EH (cell line): ENCODE measurements around the gene PHF2.

Experiments
- DNase-seq: peaks from one replicate; pipeline ENCODE4 v3.0.0-alpha.2; 2015; ENCODE audit warnings: low read depth

Gene PHF2

DNA sequence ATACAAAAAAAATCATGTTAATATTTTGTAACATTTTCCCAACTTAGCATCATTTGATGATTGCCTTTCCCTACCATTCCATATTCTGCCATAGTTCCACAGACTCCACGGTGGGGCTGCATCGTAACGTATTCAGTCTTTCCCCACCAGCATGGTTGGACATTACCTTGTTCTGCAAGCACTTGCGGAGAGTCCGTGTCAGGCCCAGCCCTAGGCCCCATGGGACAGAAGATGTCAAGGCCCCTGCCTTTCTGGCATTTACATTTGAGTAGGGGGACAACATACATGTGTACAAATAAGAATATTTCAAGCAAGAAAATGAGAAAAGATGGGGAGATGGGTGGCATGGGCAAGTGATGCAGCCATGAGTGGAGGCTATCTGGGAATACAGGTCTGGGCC, 8.2 kb upstream of the PHF2 start:
- no peak for DNase-seq

DNA sequence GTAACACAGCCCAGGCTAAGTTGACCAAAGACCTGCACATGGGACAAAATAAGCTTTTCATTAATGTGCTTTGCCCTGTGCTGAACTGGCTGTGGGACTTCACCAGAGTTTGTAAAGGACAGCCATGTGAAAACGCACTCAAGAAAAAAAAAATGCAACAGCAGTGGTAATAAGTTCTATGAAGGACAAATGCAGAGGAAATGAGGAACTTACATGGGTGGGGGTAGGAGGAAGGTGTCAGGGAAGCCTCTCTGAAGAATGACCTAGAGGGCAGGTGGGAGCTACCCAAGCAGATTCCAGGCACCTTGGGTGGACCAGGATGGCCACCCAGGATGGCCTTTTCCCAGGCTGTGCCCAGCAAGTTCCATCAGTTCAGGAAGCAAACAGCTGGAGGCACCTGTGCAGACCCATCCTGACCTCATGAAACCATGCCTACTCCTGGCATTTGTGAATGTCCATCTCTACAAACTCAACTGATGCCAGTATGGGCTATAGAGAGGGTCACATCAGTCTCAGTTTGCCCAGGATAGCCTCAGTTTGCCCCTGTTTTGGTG, 6.7 kb upstream of the PHF2 start:
- DNase-seq: no peak

DNA sequence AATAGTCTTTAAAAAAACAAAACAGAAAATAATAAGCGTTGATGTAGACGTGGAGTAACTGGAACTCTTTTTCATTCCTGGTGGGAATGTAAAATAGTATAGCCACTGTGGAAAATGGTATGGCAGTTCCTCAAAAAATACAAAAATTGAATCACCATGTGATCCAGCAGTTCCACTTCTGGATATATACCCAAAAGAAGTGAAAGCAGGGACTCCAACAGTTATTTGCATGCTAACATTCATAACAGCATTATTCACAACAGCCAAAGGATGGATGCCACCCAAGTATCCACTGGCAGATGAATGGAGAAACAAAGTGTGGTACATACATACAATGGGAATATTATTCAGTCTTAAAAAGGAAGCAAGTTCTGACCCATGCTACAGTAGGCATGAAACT, 4.2 kb upstream of the PHF2 start:
- no peak for DNase-seq

DNA sequence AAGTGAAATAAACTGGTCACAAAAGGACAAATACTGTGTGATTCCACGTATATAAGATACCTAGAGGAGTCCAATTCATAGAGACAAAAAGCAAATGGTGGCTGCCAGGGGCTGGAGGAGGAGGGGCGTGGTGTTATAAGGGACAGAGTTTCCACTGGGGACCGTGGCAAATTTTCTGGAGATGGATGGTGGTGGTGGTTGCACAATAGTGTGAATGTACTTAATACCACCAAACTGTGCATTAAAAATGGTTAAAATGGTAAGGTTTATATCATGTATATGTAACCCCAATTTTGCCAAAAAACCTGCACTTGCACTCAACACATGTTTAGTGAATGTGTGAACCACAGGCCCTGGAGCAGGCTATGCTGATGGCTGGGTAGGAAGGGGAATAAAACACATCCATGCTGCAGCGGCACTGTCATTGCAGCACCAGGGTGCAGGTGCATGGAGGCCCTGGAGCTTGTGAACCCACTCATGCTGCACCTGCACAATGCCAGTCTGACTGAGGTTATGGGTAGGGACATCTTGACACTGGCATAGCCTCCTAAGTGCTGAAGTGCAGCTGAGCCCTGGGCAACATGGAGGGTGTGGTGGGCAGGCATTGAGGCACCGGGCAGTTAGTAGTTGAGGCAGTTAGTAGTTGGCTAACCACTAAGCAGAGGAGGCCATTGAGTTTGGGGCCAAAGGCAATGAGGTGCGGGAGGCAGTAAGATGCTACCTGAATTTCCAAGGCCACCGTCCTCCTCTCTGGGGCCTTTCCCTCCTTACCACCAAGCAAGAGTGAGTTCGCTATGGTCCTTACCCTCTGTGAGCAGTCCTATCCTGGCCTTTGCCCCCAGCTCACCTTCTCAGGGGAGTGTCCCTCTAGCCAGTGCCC, 3.5 kb upstream of the PHF2 start:
- DNase-seq: no peak

DNA sequence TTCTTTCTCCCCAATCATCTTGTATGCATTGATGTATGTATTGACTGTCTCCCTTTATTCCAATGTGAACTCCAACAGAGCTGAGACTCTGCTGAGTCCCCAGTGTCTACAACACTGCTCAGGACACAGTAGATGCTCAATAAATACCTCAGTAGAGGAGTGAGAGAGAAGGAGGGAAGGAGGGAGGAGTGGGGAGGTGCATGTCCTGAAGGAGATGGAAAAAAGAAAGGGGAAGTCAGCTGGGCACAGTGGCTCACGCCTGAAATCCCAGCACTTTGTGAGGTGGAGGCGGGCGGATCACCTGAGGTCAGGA, 2.9 kb upstream of the PHF2 start:
- DNase-seq: no peak

DNA sequence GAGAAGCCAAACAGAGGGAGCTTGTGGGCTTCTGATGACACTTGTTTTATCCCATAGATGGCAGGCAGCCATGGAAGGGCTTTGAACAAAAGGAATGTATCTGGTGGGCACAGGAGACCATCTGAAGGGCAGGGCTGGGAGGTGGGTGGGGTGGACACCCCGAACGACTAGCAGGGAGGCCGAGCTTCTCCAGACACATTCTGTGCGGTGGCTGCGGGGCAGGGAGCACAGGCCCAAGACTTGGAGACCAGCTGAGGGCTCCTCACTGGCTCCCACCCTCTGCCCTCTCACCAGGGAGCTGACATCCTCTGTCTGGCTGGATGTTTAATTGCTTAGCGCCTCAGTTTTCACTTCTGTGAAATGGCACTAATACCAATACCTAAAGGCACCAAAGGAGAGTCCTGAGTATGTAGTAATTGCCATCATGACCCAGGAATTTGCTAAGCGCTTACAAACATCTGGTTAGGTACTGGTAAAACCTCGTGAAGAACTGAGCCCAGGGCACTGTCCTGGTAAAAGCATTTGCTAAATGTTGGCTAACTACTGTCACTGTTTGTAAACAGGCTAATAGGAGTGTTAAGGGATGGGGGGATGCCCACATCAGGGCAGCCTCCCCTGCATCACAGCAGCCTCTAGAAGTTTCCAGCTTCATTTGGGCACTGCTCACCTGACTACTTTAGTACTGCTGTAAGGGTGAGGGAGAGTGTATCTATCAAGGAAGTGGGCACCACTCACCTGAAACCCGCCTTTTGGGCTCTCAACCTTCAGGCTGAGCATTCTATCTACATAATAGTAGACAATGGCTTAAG, 2.1 kb upstream of the PHF2 start:
- no peak for DNase-seq

DNA sequence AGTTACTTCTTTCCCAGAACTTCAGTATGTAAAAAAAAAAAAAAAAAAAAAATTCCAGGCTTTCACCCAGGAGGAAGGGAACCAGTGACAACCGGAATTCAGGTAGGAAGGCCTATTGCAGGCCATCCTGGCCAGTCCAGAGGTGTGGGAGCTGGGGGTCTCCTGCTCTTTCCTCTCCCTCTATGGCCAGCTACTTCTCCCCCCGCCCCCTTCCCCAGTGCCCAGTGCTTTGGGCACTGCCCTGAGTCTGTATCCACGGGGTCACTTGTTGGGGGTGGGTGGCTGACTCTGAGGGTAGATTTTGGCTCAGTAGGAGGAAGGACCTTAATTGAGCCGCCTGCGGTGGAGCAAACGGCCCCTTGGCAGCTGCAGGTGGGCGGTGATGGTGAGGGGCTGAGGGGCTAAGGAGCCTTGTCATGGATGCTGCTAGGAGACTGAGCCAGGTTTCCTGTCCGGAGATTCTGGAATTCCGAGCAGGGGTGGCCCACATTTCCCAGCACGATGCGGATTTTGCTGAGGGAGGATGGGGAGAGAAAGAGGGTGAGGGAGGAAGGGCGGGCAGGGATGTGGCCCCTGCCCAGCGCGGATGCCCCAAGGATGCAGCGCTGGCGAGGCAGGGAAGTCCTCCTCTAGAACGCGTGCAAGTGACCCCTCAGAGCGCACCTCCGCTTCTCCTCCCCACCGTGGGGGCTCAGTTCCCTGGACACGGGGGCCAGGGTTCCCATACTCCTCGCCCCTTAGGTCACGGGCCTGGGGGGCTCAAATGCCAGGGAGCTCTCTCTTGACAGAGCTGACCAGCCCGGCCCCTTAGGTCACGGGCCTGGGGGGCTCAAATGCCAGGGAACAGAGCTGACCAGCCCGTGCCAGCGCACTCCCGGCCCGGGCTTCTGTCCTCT, 1.2 kb upstream of the PHF2 start:
- peak; percentile 23 for DNase-seq

DNA sequence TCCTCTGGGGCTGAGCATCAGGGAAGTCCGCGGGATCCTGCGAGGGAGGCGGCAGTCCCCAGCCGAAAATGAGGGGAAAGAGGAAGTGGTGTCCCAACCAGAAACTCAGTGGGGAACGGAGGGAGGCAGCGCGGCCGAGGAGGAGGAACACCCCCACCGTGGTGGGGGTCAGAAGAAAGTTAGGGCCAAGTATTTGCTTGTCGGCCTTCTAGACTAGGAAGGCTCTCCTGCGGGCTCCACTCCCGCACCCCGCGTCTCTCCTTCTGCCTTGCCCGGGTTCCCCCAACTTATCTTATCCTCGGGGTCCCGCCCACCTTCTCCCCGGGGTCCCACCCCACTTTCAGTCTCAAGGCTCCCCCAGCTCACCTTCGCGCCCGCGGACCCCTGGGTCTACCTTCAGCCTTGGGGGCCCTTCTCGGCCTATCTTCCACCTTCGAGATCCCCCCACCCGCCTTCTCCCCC, 557 bp upstream of the PHF2 start:
- peak; percentile 63 for DNase-seq

DNA sequence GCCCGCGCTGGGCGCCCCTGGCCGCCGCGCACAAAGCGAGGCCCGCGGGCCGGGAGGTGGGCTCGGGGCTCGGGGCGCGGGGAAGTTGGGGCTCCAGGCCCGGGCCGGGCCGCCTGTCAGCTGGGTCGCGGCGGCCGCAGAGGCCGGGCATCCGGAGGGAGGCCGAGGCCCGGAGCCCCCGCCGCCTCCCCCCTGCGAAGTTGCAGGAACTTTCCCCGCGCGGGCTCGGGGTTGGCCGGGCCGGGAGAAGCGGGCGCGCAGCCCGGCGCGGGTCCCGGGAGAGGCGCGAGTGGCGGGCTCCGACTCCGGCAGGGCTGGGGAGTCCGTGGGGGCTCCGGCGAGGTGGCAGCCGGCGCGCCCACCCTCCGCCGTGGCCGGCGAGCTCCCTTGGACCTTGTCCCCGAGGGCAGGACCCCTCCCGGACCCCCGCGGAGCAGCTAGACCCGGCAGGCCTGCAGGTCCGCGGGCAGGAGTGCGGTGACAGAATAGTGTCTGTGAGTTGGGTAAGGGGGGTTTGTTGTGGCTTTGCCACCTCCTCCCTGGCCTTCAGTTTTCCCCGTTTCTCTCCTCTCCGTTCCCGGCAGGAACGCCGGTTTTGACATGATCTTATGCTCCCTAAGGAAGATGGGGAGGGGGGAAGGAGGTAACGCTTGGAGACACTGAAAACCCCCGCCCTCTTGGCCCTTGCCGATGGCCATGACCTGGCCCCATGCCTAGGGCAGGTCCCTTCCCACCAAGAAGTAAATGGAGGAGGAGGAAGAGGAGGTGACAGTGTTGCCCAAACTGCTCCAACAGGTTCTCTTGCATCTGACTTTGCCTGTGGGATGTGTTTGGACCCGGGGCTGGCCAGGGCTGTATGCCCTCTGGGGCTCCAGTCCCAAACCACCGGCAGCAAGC, 942 bp downstream of the PHF2 start:
- peak; percentile 42 for DNase-seq

DNA sequence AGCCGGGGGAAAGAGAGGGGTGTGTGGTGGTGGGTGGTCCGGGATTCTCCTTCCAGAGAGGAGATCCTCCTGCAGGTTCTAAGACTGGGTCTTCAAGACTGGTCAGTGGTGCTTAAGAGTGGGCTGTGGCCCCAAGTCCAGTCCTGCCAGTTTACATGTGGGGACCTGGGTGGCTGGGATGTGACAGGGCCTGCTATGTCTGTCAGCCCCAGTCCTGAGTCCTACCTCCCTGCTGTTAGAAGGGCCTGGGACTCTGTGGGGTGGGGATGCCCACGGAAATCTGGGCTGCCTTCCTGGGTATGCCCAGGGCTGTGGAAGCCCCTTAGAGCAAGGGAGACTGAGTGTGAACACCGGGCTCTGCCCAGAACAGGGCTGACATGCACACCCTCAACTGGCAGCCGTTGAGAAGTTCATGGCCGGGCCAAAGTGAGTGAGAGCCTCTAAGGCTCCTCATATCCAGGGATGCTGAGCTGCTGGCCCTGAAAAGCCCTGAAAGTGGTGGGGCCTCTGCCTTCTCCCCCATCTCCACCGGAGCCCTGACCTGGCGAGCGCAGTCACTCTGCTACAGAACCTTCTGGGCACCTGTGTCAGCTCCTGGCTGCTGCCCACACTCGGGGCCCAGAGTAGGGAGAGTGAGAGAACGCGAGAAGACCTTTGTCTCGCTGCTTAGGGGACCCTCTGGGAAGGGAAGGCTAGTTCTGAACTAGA, 1.7 kb downstream of the PHF2 start:
- no peak for DNase-seq

DNA sequence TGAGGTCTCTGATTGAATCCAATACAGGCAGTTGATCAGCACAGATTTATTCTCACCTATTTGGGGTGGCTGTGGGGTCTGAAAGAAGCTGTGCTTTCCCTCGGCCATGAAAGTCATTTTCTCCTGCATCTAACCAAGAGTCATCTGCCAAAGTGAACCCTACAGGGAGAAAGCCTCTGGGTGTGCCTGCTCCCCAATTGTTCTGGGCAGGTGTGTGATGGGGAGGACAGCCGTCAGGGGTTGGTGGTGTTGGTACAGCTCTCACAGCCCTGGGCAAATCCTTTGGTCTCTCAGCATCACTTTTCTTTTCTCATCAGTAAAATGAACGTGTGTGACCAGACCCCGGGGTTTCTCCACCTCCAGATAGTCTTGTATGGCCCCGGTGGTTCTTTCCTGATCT, 2.5 kb downstream of the PHF2 start:
- no peak for DNase-seq

DNA sequence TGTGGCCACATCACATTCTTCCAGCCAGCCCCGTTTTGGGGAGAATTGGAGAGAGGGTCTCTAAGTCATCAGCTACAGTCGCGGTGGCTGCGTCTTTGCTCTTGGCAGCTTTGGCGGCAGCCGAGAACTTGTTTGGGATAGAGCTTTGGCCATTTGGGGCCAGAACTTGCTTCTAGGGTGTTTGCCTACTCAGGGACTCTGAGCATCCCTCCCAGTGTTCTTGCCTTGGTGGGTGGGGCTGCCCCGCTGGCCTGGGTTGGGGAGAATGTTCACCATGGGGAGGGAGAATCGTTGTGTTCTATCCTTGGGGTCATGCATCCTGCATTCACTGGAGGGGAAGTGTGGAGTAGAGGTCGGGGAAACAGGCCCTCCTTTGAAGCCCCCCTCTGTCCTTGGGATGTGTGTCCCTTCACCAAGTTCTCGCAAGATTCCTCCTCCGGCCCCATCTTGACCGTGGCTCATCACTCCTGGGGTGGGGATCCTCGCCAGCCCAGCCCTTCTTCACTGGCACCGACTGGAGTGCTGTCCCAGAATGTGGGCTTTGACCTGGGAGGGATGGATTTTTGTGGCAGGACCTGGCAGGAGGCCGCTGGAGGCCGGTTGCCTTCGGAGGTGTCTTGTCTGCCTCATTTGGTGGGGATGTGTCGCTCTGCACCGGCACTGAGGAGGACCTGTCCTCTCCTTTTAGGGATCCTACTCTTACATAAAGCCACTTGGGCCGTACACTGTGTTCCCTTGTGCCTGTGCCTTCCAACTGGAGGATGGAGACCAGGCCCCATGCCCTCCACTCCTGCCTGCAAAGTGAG, 3.5 kb downstream of the PHF2 start:
- DNase-seq: no peak

DNA sequence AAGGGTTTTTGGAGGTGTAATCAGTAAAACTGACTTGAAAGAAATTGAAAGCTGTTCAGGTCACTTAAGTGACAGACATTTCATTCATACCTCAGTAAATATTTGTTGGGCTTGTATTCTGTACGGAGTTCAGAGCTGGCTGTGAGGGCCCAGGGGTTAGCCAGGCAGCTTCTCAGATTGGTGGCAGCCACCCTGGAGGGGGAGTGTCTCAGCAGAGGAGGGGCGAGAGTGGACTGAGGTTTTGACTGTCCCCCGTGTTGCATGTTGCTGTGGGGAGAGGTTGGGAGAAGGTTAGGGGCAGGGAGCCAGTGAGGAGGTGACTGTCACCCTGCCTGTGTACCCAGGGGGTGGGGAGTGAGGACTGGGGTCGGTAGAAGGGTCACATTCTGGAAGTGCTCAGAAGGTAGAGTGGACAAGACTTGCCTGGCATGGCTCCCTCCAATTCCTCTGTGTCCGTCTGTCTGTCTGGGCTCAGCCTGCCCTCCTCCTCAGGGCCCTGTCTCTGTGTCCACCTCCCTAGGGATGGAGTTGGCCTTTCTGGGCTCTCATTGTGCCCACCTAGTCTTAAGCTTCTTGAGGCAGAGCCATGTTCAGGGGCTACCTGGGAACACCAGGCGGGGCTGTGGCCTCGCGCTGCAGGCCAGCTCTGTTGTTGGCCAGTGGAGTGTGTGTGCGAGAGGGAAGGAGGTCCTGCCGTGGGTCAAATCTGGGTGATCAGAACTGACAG, 4.4 kb downstream of the PHF2 start:
- DNase-seq: no peak

DNA sequence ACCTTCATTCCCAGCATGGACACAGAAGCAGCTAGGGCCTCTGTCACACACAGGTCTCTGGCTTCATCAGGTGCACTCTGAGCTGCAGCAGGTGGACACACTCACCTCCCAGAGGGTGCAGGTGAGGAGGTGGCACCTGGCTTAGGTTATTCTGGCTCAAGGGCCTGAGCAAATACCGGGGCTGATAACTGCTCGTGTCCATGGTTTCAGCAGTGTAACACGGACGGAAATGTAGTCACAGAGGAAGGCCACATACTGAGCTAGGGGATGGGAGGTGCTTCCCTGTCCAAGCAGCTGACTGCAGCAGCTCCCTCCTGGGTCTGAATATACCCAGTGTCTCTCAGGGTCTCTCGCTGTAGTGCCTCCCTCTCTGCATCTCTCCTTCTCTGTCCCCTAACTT, 5.7 kb downstream of the PHF2 start:
- no peak for DNase-seq

DNA sequence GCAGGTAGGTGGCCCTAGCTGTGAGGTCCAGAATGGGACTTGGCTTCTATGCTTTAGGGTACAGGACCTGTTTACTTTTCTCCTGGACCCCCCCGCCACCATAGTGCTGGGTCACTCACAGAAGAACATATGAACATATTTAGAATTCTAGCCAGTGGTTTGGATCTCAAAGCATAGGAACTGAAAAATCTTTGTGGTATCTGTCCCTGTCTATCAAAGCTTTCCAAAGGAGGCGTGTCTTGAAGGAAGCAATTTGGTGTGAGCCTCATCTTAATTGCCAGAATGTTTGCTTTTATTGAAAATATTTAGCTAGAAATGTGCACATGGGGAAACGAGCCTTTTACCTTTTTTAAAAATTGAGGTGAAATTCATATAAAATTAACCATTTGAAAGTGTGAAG, 6.2 kb downstream of the PHF2 start:
- no peak for DNase-seq

DNA sequence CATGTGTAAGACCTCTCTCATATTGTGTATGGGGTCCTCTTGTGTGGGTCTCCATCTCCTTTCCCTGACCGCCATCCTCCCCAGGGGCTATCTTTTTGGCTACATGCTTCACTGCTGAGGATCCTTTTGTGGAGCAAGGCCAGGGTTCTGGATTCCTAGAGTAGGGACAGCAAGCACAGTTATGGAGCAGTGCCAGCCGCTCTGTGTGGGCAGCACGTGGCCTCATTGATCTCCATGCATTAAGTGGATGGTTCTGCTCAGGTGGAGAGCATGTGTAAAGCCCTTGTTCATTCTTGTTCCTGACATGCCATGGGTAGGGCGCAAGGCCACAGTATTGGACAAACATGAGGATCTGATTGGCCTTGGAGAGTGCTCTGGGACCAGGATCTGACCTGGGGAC, 8.9 kb downstream of the PHF2 start:
- DNase-seq: no peak

DNA sequence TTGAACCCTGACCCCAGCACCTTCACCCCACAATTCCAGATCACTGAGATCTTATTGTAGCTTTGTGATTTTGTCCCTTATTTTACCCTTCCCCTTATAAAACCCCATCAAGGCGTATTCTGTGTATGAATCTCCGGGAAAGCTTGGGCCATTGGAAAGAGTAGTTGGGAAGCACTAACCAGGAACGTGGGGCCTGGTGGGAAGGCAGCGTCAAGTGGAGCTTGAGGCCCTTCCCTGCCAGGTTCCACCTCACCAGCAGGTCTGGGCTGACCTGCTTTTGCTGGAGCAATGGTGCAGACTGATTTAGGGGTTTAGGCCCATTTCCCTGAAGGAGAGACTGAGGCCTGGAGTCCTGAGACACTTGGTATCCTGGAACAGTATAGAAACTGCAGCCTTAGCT, 9.3 kb downstream of the PHF2 start:
- DNase-seq: no peak

DNA sequence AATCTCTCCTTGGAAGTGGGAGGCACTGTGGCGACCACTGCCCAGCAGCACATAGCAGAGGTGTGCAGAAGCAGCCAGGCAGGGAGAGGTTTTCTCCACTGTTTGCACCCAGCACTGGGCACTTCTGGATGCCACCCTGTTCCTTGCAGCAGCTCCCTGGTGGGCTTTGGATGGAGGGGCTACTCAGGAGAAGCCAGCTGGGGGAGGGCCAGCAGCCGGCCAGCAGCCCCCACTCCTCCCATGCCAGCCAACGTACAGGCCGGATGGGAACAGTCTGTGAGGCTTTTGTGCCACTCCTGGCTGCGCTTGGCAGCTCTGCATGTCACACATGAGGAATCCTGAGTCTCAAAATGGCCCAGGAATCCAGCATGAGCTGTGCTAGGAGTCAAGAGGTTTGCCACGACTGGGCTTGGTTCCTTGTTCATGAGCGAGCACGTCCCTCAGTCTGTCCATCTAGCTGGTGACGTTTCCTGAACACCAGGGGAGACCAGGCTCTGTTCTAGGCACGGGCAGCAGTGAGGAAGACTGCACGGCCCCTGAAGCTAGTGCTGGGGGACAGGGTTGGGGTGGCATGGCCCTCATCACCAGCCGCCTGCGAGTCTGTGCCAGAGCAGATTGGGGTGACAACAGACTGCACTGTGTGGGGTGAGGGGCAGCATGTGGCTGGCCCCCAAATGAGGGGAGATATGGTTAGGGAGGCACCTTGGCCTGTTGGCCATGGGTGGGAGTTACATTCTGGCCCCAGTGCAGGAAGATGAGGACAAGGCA, 10.1 kb downstream of the PHF2 start:
- DNase-seq: no peak
